NCI-H146 treated with DMSO at 0.1 percent for 48 hours (cell line): Measurements from ENCODE around the gene EN2.
"Not testable (repeated sequence)": the region's sequence is repeated elsewhere in the genome, so short reads cannot be mapped to it uniquely, and the experiment has no call there.

ENCODE experiments used
- DNase-seq: peaks from one replicate; lab custom pipeline; 2025; ENCODE audit not compliant: unreplicated experiment; lab: John Stamatoyannopoulos, UW

The EN2 gene

GRCh38 chr7:155425887-155426286, 32.0 kb upstream of the EN2 start:
- no peak for DNase-seq

- no peak for DNase-seq
Observed at GRCh38 chr7:155426543-155427410, 31.2 kb upstream of the EN2 start.

GRCh38 chr7:155427411-155428038, 30.4 kb upstream of the EN2 start:
- no peak for DNase-seq

- DNase-seq = no peak
Observed at GRCh38 chr7:155428171-155428834, 29.6 kb upstream of the EN2 start.

- no peak for DNase-seq
Observed at GRCh38 chr7:155429651-155430050, 28.3 kb upstream of the EN2 start.

GRCh38 chr7:155430606-155431005, 27.3 kb upstream of the EN2 start:
- no peak for DNase-seq

- no peak for DNase-seq
Observed at GRCh38 chr7:155431231-155431630, 26.7 kb upstream of the EN2 start.

- no peak for DNase-seq
Observed at GRCh38 chr7:155431711-155432110, 26.2 kb upstream of the EN2 start.

GRCh38 chr7:155435110-155435509, 22.8 kb upstream of the EN2 start:
- no peak for DNase-seq

- DNase-seq = no peak
Observed at GRCh38 chr7:155437836-155438235, 20.1 kb upstream of the EN2 start.

GRCh38 chr7:155438777-155439176, 19.2 kb upstream of the EN2 start:
- DNase-seq = no peak

- no peak for DNase-seq
Observed at GRCh38 chr7:155439311-155440017, 18.5 kb upstream of the EN2 start.

- DNase-seq = no peak
Observed at GRCh38 chr7:155440018-155440410, 17.9 kb upstream of the EN2 start.

- no peak for DNase-seq
Observed at GRCh38 chr7:155441856-155442255, 16.1 kb upstream of the EN2 start.

GRCh38 chr7:155444746-155445145, 13.2 kb upstream of the EN2 start:
- DNase-seq = no peak

- not testable (repeated sequence) for DNase-seq
Observed at GRCh38 chr7:155445606-155446005, 12.3 kb upstream of the EN2 start.

GRCh38 chr7:155447603-155448002, 10.3 kb upstream of the EN2 start:
- no peak for DNase-seq

GRCh38 chr7:155448632-155449007, 9.3 kb upstream of the EN2 start:
- no peak for DNase-seq

GRCh38 chr7:155449008-155449868, 8.7 kb upstream of the EN2 start:
- DNase-seq = no peak

- no peak for DNase-seq
Observed at GRCh38 chr7:155449869-155450557, 7.9 kb upstream of the EN2 start.
